K562 (cell line): ENCODE data around the gene SNX9. TPM values are rescaled to one million over a fixed set of nuclear protein-coding genes. Genes with fewer than 3 reads are reported as not detected.
"Not testable (repeated sequence)": the region's sequence is repeated elsewhere in the genome, so short reads cannot be mapped to it uniquely, and the experiment has no call there.

Source experiments
- ATAC-seq: fragments of 200-7000 bp; cut with Tn5 transposase; 3 replicates; pipeline ENCODE4 v1.9.1; 2020; ENCODE audit warnings: moderate library complexity
- BruUV-seq: library from RNA; stranded (reverse); fragments of 400-500 nt; replicated peaks from 2 replicates; lab custom pipeline; 2021; lab: Mats Ljungman, UMichigan
- CTCF ChIA-PET: fragments of 300-600 bp; formaldehyde crosslinking; extraction: SDS; loops from one replicate; lab custom pipeline; 2021; ENCODE audit warnings: low intra/inter-chr PET ratio; lab: Yijun Ruan, JAX
- POLR2A ChIA-PET: fragments of 300-600, 350-650 bp; sonication (Branson Sonifier 250); formaldehyde crosslinking; extraction: SDS; loops from one replicate; lab custom pipeline; 2021; ENCODE audit warnings: antibody characterized with exemption, inconsistent platforms; lab: Yijun Ruan, JAX
- DNase-seq, 4 experiments: peaks; one replicate each; pipeline versions ENCODE4 v3.0.0 to v3.0.0-alpha.2; 2011 to 2018; ENCODE audit warnings: low spot score in 3 of 4, mixed read lengths in 3 of 4; ENCODE audit errors: extremely low read depth in 1 of 4
- FAIRE-seq: peaks from 2 replicates; lab custom pipeline; 2011; peaks lifted over from hg19 to GRCh38; lab: Jason Lieb, UNC
- H2AFZ ChIP-seq: 2 replicates; pipeline ENCODE4 v1.6.0; 2011; ENCODE audit warnings: low read depth, low read length, control low read depth, inconsistent platforms
- H3K27ac ChIP-seq: fragments of 200-600 bp; 3 replicates; pipeline ENCODE4 v1.8.0; 2011; ENCODE audit warnings: low read depth, mild to moderate bottlenecking, control low read depth, inconsistent platforms, low read length, moderate library complexity, mixed read lengths; ENCODE audit errors: extremely low read depth
- H3K27me3 ChIP-seq, 2 experiments: fragments of 300-600 bp in 1 of 2; 2 replicates in 1 of 2; 3 replicates in 1 of 2; pipeline versions ENCODE4 v1.6.0 to v1.8.0; 2011; ENCODE audit warnings: inconsistent platforms in 2 of 2, low read length in 2 of 2, mild to moderate bottlenecking in 1 of 2, mixed read lengths in 1 of 2, moderate library complexity in 1 of 2; ENCODE audit not compliant: control insufficient read depth in 2 of 2, insufficient read depth in 2 of 2
- H3K36me3 ChIP-seq: fragments of 300-600 bp; 3 replicates; pipeline ENCODE4 v1.8.0; 2011; ENCODE audit warnings: mild to moderate bottlenecking, low read length, inconsistent platforms; ENCODE audit not compliant: control insufficient read depth, insufficient read depth
- H3K4me1 ChIP-seq, 2 experiments: fragments of 200-600 bp in 1 of 2; replicated peaks in 1 of 2; 2 replicates in 1 of 2; 3 replicates in 1 of 2; pipeline versions ENCODE4 v1.5.1 to v1.8.0; 2011; ENCODE audit warnings: inconsistent platforms in 2 of 2, low read length in 2 of 2, mild to moderate bottlenecking in 1 of 2, mixed read lengths in 1 of 2, moderate library complexity in 1 of 2; ENCODE audit not compliant: control insufficient read depth in 2 of 2, insufficient read depth in 2 of 2
- H3K4me2 ChIP-seq: 2 replicates; pipeline ENCODE4 v1.6.1; 2011; ENCODE audit warnings: low read length, control low read depth, inconsistent platforms, mixed read lengths; ENCODE audit not compliant: insufficient read depth
- H3K4me3 ChIP-seq: fragments of 200-600 bp; sonication (generic), shearing (Covaris generic); 2 replicates; pipeline ENCODE4 v1.5.1; 2016; ENCODE audit warnings: control low read depth, inconsistent platforms
- H3K79me2 ChIP-seq: fragments of 200-600 bp; 3 replicates; pipeline ENCODE4 v1.8.0; 2011; ENCODE audit warnings: low read length, inconsistent platforms; ENCODE audit not compliant: control insufficient read depth, insufficient read depth
- H3K9ac ChIP-seq, 2 experiments: 2 replicates each; pipeline versions ENCODE4 v1.6.0 to v1.6.1; 2011; ENCODE audit warnings: low read depth in 2 of 2, low read length in 2 of 2, control low read depth in 1 of 2, inconsistent platforms in 1 of 2, mild to moderate bottlenecking in 1 of 2, mixed read lengths in 1 of 2; ENCODE audit not compliant: insufficient read depth in 1 of 2
- H3K9me1 ChIP-seq: one replicate; pipeline ENCODE4 v1.6.0; 2011; ENCODE audit warnings: inconsistent platforms, mild to moderate bottlenecking, low read length, moderate library complexity; ENCODE audit not compliant: control insufficient read depth, insufficient read depth
- H3K9me3 ChIP-seq: replicated peaks from 2 replicates; pipeline ENCODE4 v1.5.1; 2011; ENCODE audit warnings: low read depth, low read length, inconsistent platforms; ENCODE audit not compliant: control insufficient read depth, insufficient read depth
- H4K20me1 ChIP-seq: replicated peaks from 2 replicates; pipeline ENCODE4 v1.6.1; 2011; ENCODE audit warnings: low read length, inconsistent platforms, mixed read lengths; ENCODE audit not compliant: control insufficient read depth, insufficient read depth
- ARID1B ChIP-seq: fragments of 450-650 bp; IDR thresholded peaks from 2 replicates; pipeline ENCODE4 v1.6.1; 2016; ENCODE audit warnings: antibody characterized with exemption, mild to moderate bottlenecking, inconsistent platforms
- ETS2 ChIP-seq: IDR thresholded peaks from 2 replicates; pipeline ENCODE4 v1.6.1; 2016; ENCODE audit warnings: borderline replicate concordance, missing genetic modification characterization, mild to moderate bottlenecking, moderate library complexity, missing compliant biosample characterization; ENCODE audit not compliant: poor library complexity, severe bottlenecking
- SMC3 ChIP-seq: conservative IDR thresholded peaks from 2 replicates; pipeline ENCODE4 v1.6.1; 2011; ENCODE audit warnings: low read depth, low read length, improper control_type of control experiment; ENCODE audit not compliant: insufficient read depth
- TAL1 ChIP-seq: fragments of 450-650 bp; IDR thresholded peaks from 2 replicates; pipeline ENCODE4 v1.6.1; 2016; ENCODE audit warnings: mild to moderate bottlenecking
- ZBTB17 ChIP-seq: fragments of 450-650 bp; formaldehyde crosslinking; IDR thresholded peaks from 2 replicates; pipeline ENCODE4 v1.4.0; 2020; ENCODE audit warnings: mild to moderate bottlenecking
- ZFP91 ChIP-seq: sonication (generic); formaldehyde crosslinking; IDR thresholded peaks from 2 replicates; pipeline ENCODE4 v1.8.0; 2022; ENCODE audit warnings: mild to moderate bottlenecking, missing genetic modification reagents
- ZNF124 ChIP-seq: sonication (generic); formaldehyde crosslinking; IDR thresholded peaks from 2 replicates; pipeline ENCODE4 v1.8.1; 2022; ENCODE audit warnings: missing genetic modification reagents
- ZNF311 ChIP-seq: fragments of 250-450 bp; sonication (Bioruptor Pico); IDR thresholded peaks from 2 replicates; pipeline ENCODE4 v1.4.0; 2020; ENCODE audit warnings: mild to moderate bottlenecking, moderate library complexity
- ZNF436 ChIP-seq: fragments of 250-450, 450-650 bp; sonication (Bioruptor Pico); formaldehyde crosslinking; IDR thresholded peaks from 2 replicates; pipeline ENCODE4 v1.7.0; 2020; ENCODE audit warnings: mild to moderate bottlenecking
- WGBS: fragments of 100-300 bp; shearing (Covaris generic); methylation state at CpG from one replicate; pipeline ENCODE4 v1.1.6; 2016; ENCODE audit warnings: low coverage, mixed read lengths; ENCODE audit not compliant: insufficient coverage; ENCODE audit errors: missing lambda C conversion rate; 5-methylcytosine and 5-hydroxymethylcytosine counted together
- in situ Hi-C: fragments of 300-500 bp; cut with MboI; formaldehyde crosslinking; loops from 4 replicates; pipeline ENCODE4 v1.15.0; 2018; ENCODE audit warnings: inconsistent platforms, mixed read lengths
- intact Hi-C: fragments of 100-400 bp; cut with micrococcal nuclease; formaldehyde crosslinking; loops from 2 replicates; pipeline ENCODE4 v1.14.2; 2022
- polyA plus RNA-seq, 8 experiments: library from polyadenylated mRNA; depleted of rRNA in 4 of 8; stranded (reverse) in 5 of 8; unstranded in 3 of 8; fragments of >200 nt; fragmentation: Nextera tagmentation in 2 of 8; fragmentation: Illumina TruSeq in 1 of 8; extraction: Ambion mirVana in 2 of 8; extraction: Trizol in 1 of 8; gene quantifications; 2 replicates each; pipeline versions ENCODE4 v1.2.1 to v1.2.3, GENCODE V29; 2011 to 2014; ENCODE audit warnings: inconsistent platforms in 1 of 8, missing spikeins in 1 of 8
- total RNA-seq, 7 experiments: library from RNA; depleted of rRNA in 6 of 7; stranded (reverse); fragments of >200 nt in 6 of 7; fragmentation: Illumina TruSeq in 2 of 7; extraction: Trizol in 2 of 7; gene quantifications; 2 replicates each; pipeline versions ENCODE4 v1.2.1 to v1.2.3, GENCODE V29; 2011 to 2021; ENCODE audit warnings: low replicate concordance in 1 of 7
- TF ChIP-seq, protein P1 (sequence below): fragments of 450-650 bp; formaldehyde crosslinking; IDR thresholded peaks from 2 replicates; pipeline ENCODE4 v1.4.0; 2022; ENCODE audit warnings: missing genetic modification characterization

SNX9 gene
- total and polyA plus RNA-seq, 9 of the 15 experiments (the other 6 are each of a cell fraction or from before 2014, with no cell fraction given) = 6.0 to 81.7 (median 57.1) TPM

GRCh38 chr6:157842212-157842611 lies 19.2 kb downstream of the SNX9 start (continued):
- peak; percentile 42 for TF ChIP-seq ARID1B
- TF ChIP-seq ZNF436 = no peak
- TF ChIP-seq, protein P1, sequence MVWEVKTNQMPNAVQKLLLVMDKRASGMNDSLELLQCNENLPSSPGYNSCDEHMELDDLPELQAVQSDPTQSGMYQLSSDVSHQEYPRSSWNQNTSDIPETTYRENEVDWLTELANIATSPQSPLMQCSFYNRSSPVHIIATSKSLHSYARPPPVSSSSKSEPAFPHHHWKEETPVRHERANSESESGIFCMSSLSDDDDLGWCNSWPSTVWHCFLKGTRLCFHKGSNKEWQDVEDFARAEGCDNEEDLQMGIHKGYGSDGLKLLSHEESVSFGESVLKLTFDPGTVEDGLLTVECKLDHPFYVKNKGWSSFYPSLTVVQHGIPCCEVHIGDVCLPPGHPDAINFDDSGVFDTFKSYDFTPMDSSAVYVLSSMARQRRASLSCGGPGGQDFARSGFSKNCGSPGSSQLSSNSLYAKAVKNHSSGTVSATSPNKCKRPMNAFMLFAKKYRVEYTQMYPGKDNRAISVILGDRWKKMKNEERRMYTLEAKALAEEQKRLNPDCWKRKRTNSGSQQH (CRISPR knock-in tag) = no peak
- no peak for TF ChIP-seq ETS2 (tag)
- no peak for TF ChIP-seq SMC3
- no peak for TF ChIP-seq ZBTB17 (CRISPR knock-in tag)
- TF ChIP-seq ZNF311 = no peak
- TF ChIP-seq TAL1 = peak; percentile 25; the same call in 1 of the 2 replicates
- TF ChIP-seq ZFP91 (CRISPR knock-in tag) = no peak
- TF ChIP-seq ZNF124 (CRISPR knock-in tag) = no peak

DNA sequence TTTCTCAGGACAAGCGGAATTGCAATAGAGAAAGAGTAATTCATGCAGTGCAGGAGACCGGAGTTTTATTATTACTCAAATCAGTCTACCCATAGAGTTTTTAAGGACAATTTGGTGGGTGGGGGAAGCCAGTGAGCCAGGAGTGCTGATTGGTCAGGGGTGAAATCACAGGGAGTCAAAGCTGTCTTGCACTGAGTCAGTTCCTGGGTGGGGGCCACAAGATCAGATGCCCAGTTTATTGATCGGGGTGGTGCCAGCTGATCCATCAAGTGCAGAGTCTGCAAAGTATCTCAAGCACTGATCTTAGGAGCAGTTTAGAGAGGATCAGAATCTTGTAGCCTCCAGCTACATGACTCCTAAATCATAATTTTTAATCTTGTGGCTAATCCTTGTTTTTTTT lies 21.1 kb downstream of the SNX9 start:
- FAIRE-seq, DNase-seq, ATAC-seq, H3K4me2 ChIP-seq, intact Hi-C loops, H3K36me3 ChIP-seq, H3K27me3 ChIP-seq, H3K9me3 ChIP-seq, H2AFZ ChIP-seq, H3K9me1 ChIP-seq, H3K27ac ChIP-seq, H3K4me3 ChIP-seq, in situ Hi-C loops, BruUV-seq: not testable (repeated sequence)
- Histone ChIP-seq H3K9ac (peak overlapping the region in 1 of 2 experiments; percentile 39; a peak in 1 of 4 replicates), H3K79me2 (peaks cover 100% of the 10 kb centered on the region), H4K20me1 (peaks cover 23% of the 10 kb centered on the region), H3K4me1 (peaks cover 26 to 68% of the 10 kb centered on the region in 2 experiments)
- WGBS = 90% methylated on average over 3 of the region's 3 CpGs
- POLR2A ChIA-PET = interaction anchor here (0.6 to 13.8 kb wide), 3 partner anchors 8 to 50 kb away, joined by 3 to 149 read pairs (median 4); no protein-coding TSS in a partner anchor
- CTCF ChIA-PET = interaction anchor here (0.6 kb wide), 1 partner anchor 462 kb away, joined by 3 read pairs; no protein-coding TSS in a partner anchor
